ENCODE measurements around the gene ENO1. TPM values are rescaled to one million over a fixed set of nuclear protein-coding genes. Genes with fewer than 3 reads are reported as not detected.
"Not testable (repeated sequence)": the region's sequence is repeated elsewhere in the genome, so short reads cannot be mapped to it uniquely, and the experiment has no call there.

The ENO1 gene
- total RNA-seq, 1 donor: 1,591 TPM

GRCh38 chr1:8831340-8831739 lies 47.1 kb downstream of the ENO1 start:
- H3K4me3 ChIP-seq (ENCODE audit: insufficient read depth, low read length): no peak overlapping the region
- no peaks in the 10 kb centered on the region for H3K79me2 ChIP-seq (ENCODE audit: insufficient read depth, low read length)
- peak; percentile 41 for TF ChIP-seq CTCF (IDR thresholded peaks at IDR 0.05; ENCODE audit: extremely low read depth, low read depth, low read length)
- no peaks in the 10 kb centered on the region for H3K36me3 ChIP-seq (ENCODE audit: insufficient read depth, low read length)
- H3K9me3 ChIP-seq (ENCODE audit: low read depth, low read length): no peaks in the 10 kb centered on the region
- peaks cover under 1% of the 10 kb centered on the region for H3K4me1 ChIP-seq (ENCODE audit: insufficient read depth, low read length)
- H3K4me2 ChIP-seq (ENCODE audit: insufficient read depth, low read length): no peak overlapping the region
- H2AFZ ChIP-seq (ENCODE audit: low read length): no peak overlapping the region
- no peaks in the 10 kb centered on the region for H4K20me1 ChIP-seq (ENCODE audit: insufficient read depth, low read length)
- H3K27ac ChIP-seq (ENCODE audit: low read depth, low read length): no peak overlapping the region
- H3K27me3 ChIP-seq (ENCODE audit: insufficient read depth, low read length): peaks cover 3% of the 10 kb centered on the region
- no peak for DNase-seq (ENCODE audit: insufficient read length, low spot score, missing footprints)

GRCh38 chr1:8830732-8831131 lies 47.8 kb downstream of the ENO1 start:
- DNase-seq (ENCODE audit: insufficient read length, low spot score, missing footprints); H3K36me3 ChIP-seq (ENCODE audit: insufficient read depth, low read length); H2AFZ ChIP-seq (ENCODE audit: low read length); H3K4me2 ChIP-seq (ENCODE audit: insufficient read depth, low read length); H4K20me1 ChIP-seq (ENCODE audit: insufficient read depth, low read length); H3K9me3 ChIP-seq (ENCODE audit: low read depth, low read length); H3K27ac ChIP-seq (ENCODE audit: low read depth, low read length); H3K27me3 ChIP-seq (ENCODE audit: insufficient read depth, low read length); H3K79me2 ChIP-seq (ENCODE audit: insufficient read depth, low read length); H3K4me3 ChIP-seq (ENCODE audit: insufficient read depth, low read length); H3K4me1 ChIP-seq (ENCODE audit: insufficient read depth, low read length): not testable (repeated sequence)

GRCh38 chr1:8825985-8826481 lies 52.5 kb downstream of the ENO1 start:
- peak overlapping the region; percentile 49 for H3K4me2 ChIP-seq (ENCODE audit: insufficient read depth, low read length)
- H3K27me3 ChIP-seq (ENCODE audit: insufficient read depth, low read length): no peaks in the 10 kb centered on the region
- no peak overlapping the region for H3K4me3 ChIP-seq (ENCODE audit: insufficient read depth, low read length)
- H3K27ac ChIP-seq (ENCODE audit: low read depth, low read length): peak overlapping the region; percentile 65
- no peaks in the 10 kb centered on the region for H4K20me1 ChIP-seq (ENCODE audit: insufficient read depth, low read length)
- no peaks in the 10 kb centered on the region for H3K9me3 ChIP-seq (ENCODE audit: low read depth, low read length)
- TF ChIP-seq CTCF (IDR thresholded peaks at IDR 0.05; ENCODE audit: extremely low read depth, low read depth, low read length): no peak
- peak overlapping the region; percentile 69 for H2AFZ ChIP-seq (ENCODE audit: low read length)
- peak; percentile 89 for DNase-seq (ENCODE audit: insufficient read length, low spot score, missing footprints)
- H3K36me3 ChIP-seq (ENCODE audit: insufficient read depth, low read length): no peaks in the 10 kb centered on the region
- no peaks in the 10 kb centered on the region for H3K79me2 ChIP-seq (ENCODE audit: insufficient read depth, low read length)
- peaks cover 24% of the 10 kb centered on the region for H3K4me1 ChIP-seq (ENCODE audit: insufficient read depth, low read length)

GRCh38 chr1:8823295-8823664 lies 55.2 kb downstream of the ENO1 start:
- H3K4me1 ChIP-seq (ENCODE audit: insufficient read depth, low read length): peaks cover 29% of the 10 kb centered on the region
- no peak overlapping the region for H3K27ac ChIP-seq (ENCODE audit: low read depth, low read length)
- DNase-seq (ENCODE audit: insufficient read length, low spot score, missing footprints): no peak
- no peak for TF ChIP-seq CTCF (IDR thresholded peaks at IDR 0.05; ENCODE audit: extremely low read depth, low read depth, low read length)
- H3K4me2 ChIP-seq (ENCODE audit: insufficient read depth, low read length): no peak overlapping the region
- H3K27me3 ChIP-seq (ENCODE audit: insufficient read depth, low read length): no peaks in the 10 kb centered on the region
- no peaks in the 10 kb centered on the region for H3K79me2 ChIP-seq (ENCODE audit: insufficient read depth, low read length)
- no peaks in the 10 kb centered on the region for H4K20me1 ChIP-seq (ENCODE audit: insufficient read depth, low read length)
- no peaks in the 10 kb centered on the region for H3K9me3 ChIP-seq (ENCODE audit: low read depth, low read length)
- no peak overlapping the region for H3K4me3 ChIP-seq (ENCODE audit: insufficient read depth, low read length)
- no peaks in the 10 kb centered on the region for H3K36me3 ChIP-seq (ENCODE audit: insufficient read depth, low read length)
- H2AFZ ChIP-seq (ENCODE audit: low read length): no peak overlapping the region

All from osteoblast (primary cell).